ENCODE results near the gene MRPL11.

DNA sequence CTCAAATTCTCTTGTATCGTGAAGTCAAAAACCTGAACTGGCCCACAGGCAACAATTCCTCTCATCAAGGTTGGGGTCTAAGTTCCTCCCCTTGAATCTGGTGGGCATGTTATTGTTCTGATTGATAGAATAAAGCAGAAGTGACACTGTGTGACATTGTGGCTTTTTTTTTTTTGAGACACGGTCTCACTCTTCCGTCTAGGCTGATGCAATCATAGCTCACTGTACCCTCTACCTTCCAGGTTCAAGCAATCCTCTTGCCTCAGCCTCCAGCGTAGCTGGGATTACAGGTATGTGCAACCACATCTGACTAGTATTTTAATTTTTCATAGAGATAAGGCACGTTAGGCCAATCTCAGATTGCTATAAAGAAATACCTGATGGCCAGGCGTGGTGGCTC is 19.2 kb upstream of the MRPL11 start:
- TF ChIP-seq, protein P1, sequence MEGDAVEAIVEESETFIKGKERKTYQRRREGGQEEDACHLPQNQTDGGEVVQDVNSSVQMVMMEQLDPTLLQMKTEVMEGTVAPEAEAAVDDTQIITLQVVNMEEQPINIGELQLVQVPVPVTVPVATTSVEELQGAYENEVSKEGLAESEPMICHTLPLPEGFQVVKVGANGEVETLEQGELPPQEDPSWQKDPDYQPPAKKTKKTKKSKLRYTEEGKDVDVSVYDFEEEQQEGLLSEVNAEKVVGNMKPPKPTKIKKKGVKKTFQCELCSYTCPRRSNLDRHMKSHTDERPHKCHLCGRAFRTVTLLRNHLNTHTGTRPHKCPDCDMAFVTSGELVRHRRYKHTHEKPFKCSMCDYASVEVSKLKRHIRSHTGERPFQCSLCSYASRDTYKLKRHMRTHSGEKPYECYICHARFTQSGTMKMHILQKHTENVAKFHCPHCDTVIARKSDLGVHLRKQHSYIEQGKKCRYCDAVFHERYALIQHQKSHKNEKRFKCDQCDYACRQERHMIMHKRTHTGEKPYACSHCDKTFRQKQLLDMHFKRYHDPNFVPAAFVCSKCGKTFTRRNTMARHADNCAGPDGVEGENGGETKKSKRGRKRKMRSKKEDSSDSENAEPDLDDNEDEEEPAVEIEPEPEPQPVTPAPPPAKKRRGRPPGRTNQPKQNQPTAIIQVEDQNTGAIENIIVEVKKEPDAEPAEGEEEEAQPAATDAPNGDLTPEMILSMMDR (conservative IDR thresholded peaks at IDR 0.05 in 1 of 2, IDR thresholded peaks at IDR 0.05 in 1 of 2; ENCODE audit: low read depth in 1 of 2, low read length in 2 of 2): no peak
- TF ChIP-seq EZH2 (IDR thresholded peaks at IDR 0.05; ENCODE audit: low read length, missing control alignments): no peak

All from fibroblast of lung (primary cell).